HG03064 (cell line): ENCODE results near the gene RBBP8.
"Not testable (repeated sequence)": the region's sequence is repeated elsewhere in the genome, so short reads cannot be mapped to it uniquely, and the experiment has no call there.

Experiments used
- ATAC-seq: cut with Tn5 transposase; IDR thresholded peaks from one replicate; pipeline ENCODE4 v1.9.1; 2021; ENCODE audit warnings: low read depth; ENCODE audit not compliant: unreplicated experiment

The RBBP8 gene

DNA sequence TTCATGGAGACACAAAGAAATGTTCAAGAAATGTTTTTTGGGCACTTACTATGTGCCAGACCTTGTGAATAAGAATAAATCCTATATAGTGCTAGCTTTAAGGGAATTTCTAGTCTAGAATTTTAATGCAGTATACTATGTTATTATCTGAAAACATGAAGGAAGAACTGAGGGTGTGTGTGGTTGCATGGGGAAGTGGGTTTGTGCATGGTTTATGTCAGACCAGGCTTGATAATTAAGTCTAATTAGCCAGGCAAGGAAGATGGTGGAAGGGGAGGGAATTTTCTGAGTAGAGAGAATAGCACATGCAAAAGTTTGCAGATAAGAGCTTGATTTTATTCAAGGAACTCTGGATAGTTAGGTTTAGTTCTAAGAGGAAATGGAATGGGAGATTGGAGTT, 6.5 kb downstream of the RBBP8 start:
- no peak for ATAC-seq

GRCh38 chr18:22943847-22944246, 10.7 kb downstream of the RBBP8 start:
- ATAC-seq = no peak

GRCh38 chr18:22946217-22946616, 13.1 kb downstream of the RBBP8 start:
- ATAC-seq = no peak

DNA sequence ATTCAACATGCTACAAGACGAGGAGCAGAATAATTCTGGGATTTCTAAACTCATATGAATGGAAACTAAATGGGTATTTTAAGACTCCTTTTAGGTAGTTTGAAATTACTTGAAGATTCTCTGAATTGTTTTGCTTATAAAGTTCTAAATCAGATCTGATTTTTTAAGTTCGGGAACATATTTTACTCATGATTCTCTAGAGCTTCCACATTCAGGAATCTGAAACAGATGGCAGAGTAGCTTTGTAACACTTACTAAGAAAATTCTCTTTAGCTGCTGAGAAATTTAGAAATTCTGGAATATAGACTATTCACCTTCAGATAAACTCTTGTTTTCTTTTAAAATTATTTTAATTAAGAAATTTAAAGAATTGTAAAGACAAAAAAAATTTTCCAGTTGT, 13.7 kb downstream of the RBBP8 start:
- ATAC-seq = no peak

DNA sequence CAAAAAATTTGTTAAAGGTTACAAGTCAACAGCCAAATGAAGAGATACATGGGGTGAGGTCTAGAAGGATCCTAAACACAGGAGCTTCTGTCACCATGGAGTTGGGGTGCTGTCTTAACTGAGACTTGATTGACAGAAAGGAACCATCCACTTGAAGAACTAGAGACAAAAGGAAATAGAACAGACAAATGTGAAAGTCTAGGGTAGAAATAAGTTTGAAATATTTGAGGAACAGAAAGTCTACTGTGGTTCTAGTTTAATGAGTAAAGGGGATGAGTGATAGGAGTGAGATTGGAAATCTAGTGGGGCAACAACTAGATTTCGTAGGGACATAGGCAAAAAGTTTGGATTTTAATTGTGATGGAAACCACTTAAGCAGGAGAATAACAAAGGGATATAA, 18.7 kb downstream of the RBBP8 start:
- no peak for ATAC-seq

DNA sequence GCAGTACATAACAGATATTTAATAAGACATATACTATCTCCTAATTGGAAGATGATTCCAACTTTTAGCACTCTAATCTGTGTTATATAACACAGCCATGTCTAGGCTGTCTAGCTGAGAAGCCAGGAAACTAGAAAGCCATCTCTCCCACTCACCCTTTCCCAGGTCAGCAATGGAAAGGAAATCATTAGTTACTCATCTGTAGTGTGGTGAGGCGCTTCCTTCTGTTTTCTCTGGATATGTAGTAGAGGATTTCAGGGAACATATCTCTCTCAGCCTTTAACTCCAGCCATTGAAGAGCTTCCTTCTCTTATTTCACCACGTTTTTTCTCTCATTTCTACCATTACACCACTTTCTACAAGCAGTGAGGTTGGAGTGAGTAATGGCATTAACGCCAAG, 19.4 kb downstream of the RBBP8 start:
- no peak for ATAC-seq

DNA sequence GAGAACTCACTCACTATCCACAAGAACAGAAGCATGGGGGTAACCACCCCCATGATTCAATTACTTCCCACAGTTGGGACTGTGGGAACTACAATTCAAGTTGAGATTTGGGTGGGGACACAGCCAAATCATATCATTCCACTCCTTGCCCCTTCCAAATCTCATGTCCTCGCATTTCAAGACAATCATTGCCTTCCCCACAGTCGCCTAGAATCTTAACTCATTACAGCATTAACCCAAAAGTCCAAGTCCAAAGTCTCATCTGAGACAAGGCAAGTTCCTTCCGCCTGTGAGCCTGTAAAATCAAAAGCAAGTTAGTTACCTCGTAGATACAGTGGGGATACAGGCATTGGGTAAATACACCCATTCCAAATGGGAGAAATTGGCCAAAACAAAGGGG, 20.9 kb downstream of the RBBP8 start:
- ATAC-seq = not testable (repeated sequence)

GRCh38 chr18:22956226-22956625, 23.1 kb downstream of the RBBP8 start:
- ATAC-seq = no peak

DNA sequence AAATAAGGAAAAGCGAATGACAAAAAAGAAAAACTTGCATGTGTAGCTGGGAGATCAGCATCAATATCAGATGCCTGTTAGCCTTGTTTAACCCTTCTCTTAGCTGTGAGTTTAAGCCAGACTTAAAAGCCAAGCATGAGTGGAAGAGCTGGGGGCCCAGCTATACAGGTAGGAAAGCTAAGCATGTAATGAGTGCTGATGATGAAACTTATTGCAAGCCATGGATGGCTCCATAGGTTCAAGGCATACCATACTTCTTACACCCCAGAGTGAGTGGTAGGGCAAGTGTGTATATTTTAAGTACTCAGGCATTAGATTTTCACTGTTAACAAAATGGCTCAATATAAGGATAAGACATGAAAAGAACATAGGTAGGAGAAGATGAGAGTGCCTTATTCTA, 28.0 kb downstream of the RBBP8 start:
- ATAC-seq = no peak

DNA sequence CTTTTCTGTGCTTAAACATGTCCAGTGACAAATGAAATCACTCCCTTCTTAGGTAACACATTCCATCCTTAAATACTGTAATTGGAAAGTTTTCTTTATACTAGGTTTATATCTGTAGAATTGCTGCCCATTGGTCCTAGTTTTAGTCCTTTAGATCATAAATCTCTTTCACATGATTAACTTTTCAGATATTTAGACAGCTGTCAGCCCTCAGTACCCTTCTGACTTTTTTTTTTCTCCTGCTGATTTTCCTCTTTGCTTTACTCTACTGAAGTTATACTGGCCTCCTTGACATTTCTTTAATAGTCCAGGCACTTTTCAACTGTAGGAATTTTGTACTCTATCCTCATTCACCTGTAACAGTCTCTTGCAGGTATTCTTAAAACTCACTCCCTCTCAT, 28.9 kb downstream of the RBBP8 start:
- ATAC-seq = no peak

GRCh38 chr18:22964116-22964515, 31.0 kb downstream of the RBBP8 start:
- no peak for ATAC-seq

- no peak for ATAC-seq
Observed at GRCh38 chr18:22964722-22965121, 31.6 kb downstream of the RBBP8 start.

DNA sequence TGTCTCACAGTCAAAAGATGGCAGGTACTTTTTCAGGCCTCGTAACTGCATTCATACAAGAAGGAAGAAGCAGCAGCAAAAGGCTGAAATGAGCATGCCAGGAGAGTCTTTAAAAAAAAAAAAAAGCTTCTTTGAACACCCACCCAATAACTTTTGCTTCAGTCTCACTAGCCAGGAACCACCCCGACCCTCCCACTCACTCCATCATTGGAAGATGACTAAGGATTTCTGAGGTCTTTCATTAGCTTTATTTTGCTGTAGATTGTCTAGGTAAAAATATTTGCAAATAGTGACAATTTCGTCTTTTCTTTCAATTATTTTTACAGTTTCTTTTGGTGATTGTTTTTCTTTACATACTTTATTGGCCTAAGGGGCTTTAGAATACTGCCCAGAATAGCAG, 37.9 kb downstream of the RBBP8 start:
- ATAC-seq = no peak

- ATAC-seq = no peak
Observed at GRCh38 chr18:22974001-22974400, 40.9 kb downstream of the RBBP8 start.

DNA sequence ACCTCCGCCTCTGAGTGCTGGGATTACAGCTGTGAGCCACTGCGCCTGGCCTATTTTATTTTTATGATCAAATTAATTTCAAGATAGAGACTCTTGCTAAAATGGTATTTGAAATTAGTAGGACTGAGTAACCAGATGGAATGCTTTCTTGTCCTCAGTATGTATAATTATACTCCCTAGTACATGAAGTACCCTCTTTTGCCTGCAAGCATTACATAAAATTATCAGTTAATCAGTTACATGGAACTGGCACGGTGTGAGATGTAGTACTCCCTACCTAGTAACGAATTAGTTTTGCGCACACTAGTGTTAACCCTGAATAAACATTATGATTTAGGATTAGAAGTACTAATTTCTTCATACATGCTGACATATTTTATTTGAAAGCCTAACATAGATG, 41.6 kb downstream of the RBBP8 start:
- no peak for ATAC-seq

- no peak for ATAC-seq
Observed at GRCh38 chr18:22975508-22975907, 42.4 kb downstream of the RBBP8 start.

DNA sequence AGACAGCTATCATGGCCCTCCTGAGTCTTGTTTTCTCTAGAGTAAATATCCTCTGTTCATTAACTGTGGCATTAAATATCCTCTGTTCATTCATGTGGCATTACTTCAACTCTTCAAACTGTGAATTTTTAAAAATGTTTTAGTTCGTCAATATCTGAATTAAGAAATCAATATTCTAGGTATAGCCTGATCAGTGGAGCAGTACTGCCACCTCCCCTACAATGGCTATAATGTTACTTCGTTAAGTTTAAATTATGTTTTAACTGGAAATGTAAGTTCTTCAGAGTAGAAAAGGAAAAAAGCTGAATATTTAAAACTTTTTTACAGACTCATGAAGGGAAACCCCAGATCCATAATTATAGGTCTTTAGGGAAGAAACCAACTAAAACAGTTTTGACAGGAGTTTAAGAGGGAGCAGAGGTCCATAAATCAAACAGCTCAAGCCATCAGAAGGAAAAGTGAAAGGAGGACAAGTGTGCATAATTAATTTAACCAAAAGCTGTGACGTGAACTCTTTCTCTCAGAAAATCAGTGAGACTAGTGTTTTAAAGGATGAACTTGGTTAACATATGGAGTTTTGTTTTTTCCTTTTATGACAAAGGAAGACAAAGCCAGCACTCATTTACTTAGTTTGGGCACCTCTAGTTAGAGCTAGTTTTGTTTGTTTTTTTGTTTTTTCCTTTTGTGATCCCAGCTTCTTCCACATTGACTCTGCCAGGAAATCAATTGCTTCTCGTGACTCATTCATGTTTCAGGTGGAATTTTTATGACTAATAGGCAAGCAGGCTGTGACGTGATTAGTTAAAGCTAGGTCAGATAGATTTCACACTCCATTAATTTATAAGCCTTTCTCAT, 44.9 kb downstream of the RBBP8 start:
- no peak for ATAC-seq

DNA sequence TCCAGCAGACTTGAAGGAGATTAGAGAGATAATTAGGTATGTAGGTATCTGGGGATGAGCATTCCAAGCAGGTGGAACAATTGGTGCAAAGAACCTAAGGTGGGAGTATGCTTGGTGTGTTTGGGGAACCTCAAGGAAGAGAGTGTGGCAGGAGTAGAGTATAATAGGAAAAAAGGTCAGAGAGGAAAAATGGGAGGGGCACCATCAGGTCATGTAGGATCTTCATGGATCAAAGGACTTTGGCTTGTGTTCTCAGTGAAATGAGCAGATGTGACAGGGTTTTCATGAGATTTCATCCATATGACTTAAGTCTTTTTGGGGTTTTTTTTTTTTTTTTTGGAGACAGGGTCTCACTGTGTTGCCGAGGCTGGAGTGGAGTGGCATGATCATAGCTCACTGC, 47.3 kb downstream of the RBBP8 start:
- no peak for ATAC-seq

DNA sequence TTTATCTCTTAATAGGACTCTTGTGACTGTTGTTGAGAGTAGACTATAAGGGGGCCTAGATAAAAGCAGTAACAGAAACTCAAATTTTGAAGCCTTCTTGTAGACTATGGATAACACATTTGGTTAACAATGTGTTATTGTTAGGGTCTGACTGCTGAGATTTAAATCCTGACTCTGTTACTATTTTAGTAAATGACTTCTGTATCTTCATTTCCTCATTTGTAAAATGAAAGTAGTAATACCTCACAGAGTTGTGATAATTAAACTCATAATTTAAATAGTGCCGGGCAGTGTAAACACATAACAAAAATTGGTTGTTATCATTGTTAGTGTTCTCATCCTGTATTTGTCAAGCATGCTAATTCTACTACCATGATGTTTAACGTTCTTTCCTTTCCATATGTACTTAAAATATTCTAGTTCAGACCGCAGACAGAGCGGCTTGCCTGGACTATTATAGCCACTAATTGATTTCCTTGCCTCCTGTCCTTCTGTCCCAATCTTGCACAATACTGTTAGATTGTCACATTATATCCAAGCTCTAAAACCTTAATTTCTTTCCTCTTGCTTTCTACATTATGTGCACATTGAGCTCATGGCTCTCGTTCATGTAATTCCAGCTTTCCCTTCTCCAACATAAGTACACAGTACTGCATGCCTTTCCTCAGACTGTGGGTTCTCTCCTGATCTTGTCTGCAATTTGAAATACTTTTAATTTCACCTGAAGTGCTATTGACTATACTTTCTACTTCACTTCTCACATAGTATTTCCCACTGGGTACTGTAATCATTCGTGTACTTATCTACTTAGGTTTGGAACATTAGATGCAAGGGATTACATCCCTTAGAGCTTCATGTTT, 48.4 kb downstream of the RBBP8 start:
- ATAC-seq = no peak

DNA sequence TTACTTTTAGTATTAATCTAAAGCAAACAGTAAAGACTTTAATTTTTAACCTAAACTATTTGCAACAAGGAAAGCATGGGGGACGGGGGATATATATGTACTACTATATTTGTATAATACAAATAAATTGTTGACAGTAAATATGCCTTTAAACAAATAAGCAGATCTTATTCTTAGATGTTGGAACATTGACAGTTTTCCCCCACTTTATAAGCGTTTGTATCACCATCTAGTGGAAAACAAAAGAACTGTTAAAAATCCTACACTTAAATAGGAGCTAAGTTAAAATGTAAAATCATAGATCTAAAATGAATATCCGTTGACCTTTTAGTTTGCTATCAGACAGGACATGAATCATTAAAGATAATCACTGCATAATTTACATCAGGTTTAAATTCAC, 50.0 kb downstream of the RBBP8 start:
- ATAC-seq = no peak

DNA sequence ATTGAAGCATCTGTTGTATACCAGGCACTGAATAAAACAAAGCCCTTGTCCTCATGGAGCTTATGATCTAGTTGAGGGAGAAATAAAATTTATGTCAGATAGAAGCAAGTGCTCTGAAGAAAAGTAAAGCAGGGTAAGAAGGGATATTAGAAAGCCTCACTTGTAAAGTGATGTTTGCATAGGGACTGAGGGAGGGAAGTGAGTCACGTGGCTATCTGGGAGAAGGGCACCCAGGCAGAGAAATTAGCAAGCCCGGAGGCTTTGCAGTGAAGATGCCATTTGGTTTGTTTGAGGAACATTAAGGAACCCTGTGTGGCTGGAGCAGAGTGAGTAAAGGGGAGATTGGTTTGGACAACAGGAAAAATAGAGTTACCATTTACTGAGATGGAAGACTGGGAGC, 52.1 kb downstream of the RBBP8 start:
- ATAC-seq = no peak
